Forelimb muscle (tissue), 1 donor: ENCODE data around the gene KRTAP5-1. TPM values are rescaled to one million over a fixed set of nuclear protein-coding genes. Genes with fewer than 3 reads are reported as not detected.
"Not testable (repeated sequence)": the region's sequence is repeated elsewhere in the genome, so short reads cannot be mapped to it uniquely, and the experiment has no call there.

Experiments used
- DNase-seq: peaks from one replicate; pipeline ENCODE4 v3.0.0-alpha.2; 2013; ENCODE audit warnings: low read depth
- polyA plus RNA-seq: library from polyadenylated mRNA; unstranded; fragments of 120-200 nt; gene quantifications from one replicate; pipeline ENCODE4 v1.2.1, GENCODE V29; 2013; ENCODE audit not compliant: insufficient read length

The KRTAP5-1 gene, protein sequence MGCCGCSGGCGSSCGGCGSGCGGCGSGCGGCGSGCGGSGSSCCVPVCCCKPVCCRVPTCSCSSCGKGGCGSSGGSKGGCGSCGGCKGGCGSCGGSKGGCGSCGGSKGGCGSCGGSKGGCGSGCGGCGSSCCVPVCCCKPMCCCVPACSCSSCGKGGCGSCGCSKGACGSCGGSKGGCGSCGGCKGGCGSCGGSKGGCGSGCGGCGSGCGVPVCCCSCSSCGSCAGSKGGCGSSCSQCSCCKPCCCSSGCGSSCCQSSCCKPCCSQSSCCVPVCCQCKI
- polyA plus RNA-seq: 2.5 TPM

DNA sequence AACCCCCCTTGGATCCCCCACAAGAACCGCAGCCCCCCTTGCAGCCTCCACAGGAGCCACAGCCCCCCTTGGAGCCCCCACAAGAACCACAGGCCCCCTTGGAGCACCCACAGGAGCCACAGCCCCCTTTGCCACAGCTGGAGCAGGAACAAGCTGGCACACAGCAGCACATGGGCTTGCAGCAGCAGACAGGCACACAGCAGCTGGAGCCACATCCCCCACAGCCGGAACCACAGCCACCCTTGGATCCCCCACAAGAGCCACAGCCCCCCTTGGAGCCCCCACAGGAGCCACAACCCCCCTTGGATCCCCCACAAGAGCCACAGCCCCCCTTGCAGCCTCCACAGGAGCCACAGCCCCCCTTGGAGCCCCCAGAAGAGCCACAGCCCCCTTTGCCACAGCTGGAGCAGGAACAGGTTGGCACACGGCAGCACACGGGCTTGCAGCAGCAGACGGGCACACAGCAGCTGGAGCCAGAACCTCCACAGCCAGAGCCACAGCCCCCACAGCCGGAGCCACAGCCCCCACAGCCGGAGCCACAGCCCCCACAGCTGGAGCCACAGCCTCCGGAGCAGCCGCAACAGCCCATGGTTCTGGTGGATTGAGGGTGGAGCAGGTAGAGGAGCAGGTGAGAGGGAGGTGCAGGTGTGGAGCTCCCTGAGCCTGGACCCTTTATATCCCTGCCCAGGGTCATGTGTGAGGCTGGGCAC lies at the start of gene KRTAP5-1:
KRTAP5-1 (minus strand) TSS at position 623 of the 710 bp plus-strand sequence; CDS start at position 589, 34 bp downstream.
- DNase-seq: not testable (repeated sequence)

DNA sequence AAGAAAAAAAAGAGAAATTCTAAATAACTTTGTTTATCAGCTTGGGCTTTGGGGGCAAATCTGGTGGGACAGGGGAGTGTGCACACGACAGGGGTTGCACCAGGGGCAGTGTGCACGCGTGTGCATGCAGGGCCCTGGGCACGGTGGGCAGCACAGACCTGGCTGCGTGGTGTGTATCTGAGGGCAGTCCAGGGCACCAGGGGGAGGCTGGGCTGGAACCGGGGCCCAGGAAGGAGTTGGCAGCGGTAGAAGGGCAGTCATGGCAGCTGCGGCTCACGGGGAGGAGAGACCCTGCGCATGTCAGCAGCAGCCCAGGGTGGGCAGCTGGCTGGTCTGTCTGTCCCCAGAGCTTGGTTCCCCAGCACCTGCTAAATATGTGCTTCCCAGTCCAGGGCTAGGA lies 48.8 kb upstream of the KRTAP5-1 start:
- no peak for DNase-seq

DNA sequence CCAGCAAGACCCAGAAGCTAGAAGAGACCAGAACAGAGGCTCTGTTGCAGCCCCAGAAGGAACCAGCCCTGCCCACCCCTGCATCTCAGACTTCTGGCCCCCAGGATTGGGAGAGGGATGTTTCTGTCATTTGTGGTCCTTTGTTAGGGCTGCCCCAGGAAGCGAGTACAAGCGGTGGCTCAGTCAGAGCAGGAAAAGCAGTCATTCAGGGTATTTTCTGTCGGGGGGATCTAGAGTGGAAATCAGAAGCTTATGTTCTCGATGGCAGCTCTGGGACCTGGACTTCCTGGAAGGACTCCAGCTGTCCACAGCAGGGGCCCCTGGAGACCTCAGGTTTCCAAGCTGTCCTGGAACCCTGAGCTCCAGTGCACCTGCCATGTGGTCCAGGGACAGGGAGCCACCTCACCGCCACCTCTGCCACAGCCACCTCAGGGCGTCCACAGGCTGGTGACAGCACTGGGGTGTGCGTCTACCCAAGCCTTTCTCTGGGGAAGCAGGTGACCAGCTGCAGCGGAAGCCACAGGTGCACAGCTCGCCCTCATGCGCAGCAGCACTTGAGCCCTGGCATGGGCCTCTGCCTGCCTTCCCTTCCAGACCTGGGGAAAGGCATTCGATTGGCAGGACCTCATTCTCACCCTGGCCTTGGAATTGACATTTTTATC lies 47.1 kb upstream of the KRTAP5-1 start:
- no peak for DNase-seq

DNA sequence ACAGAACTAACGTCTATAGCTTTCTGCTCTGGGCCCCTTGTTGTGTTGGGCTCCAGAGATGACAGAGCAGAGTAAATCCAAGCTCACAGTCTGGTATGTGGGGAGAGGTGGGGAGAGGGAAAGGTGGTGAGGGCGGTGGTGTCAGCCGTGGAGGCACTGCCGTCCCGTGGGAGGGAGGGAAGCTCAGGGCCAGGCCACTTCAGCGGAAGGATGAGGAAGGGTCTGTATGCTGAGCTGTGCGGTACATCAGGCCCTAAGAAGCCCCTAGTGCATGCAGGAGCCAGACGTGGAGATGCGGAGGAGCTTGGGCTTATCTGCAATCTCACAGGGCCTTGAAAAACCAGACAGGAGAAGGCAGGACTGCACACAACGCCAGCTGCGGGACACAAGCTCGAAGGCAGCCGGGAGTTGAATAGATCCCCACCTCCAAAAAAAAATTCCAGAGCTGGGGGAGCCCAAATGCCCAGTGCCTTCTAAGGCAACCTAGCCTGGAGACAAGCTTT lies 46.0 kb upstream of the KRTAP5-1 start:
- DNase-seq: no peak

DNA sequence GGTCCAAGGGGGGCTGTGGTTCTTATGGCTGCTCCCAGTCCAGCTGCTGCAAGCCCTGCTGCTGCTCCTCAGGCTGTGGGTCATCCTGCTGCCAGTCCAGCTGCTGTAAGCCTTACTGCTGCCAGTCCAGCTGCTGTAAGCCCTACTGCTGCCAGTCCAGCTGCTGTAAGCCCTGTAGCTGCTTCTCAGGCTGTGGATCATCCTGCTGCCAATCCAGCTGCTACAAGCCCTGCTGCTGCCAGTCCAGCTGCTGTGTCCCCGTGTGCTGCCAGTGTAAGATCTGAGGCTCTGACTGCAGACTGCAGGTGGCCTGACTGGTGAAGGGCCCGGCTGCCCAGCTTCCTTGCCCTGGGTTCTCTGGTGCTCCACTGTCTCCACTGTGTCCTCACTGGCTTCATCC lies 45.2 kb upstream of the KRTAP5-1 start:
- DNase-seq: no peak

DNA sequence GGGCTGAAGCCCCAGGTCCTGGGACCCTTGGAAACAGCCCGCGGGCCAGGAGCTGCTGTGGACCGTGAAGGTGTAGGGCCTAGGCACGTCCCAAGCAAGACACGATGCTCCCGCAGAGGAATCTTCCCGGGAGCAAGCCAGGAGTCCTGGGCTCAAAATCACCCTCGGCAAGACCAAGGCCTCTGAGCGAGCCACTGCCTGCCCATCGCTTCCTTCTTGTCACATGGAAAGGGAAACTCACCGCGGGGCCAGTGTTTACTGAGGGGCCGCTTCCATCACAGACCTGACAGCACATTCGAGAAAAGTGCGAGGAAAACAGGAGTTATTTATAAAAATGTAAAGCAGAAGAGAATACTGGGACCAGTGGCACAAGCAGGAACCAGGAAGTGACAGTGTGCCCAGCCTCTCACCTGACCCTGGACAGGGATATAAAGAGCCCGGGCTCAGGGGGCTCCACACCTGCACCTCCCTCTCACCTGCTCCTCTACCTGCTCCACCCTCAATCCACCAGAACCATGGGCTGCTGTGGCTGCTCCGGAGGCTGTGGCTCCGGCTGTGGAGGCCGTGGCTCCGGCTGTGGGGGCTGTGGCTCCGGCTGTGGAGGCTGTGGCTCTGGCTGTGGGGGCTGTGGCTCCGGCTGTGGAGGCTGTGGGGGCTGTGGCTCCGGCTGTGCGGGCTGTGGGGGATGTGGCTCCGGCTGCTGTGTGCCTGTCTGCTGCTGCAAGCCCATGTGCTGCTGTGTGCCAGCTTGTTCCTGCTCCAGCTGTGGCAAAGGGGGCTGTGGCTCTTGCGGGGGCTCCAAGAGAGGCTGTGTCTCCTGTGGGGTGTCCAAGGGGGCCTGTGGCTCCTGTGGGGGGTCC lies 44.5 kb upstream of the KRTAP5-1 start, which contains the start of gene KRTAP5-5:
KRTAP5-5 (plus strand) TSS at position 450 of the 860 bp plus-strand sequence; CDS start at position 516, 66 bp downstream.
- DNase-seq: no peak

DNA sequence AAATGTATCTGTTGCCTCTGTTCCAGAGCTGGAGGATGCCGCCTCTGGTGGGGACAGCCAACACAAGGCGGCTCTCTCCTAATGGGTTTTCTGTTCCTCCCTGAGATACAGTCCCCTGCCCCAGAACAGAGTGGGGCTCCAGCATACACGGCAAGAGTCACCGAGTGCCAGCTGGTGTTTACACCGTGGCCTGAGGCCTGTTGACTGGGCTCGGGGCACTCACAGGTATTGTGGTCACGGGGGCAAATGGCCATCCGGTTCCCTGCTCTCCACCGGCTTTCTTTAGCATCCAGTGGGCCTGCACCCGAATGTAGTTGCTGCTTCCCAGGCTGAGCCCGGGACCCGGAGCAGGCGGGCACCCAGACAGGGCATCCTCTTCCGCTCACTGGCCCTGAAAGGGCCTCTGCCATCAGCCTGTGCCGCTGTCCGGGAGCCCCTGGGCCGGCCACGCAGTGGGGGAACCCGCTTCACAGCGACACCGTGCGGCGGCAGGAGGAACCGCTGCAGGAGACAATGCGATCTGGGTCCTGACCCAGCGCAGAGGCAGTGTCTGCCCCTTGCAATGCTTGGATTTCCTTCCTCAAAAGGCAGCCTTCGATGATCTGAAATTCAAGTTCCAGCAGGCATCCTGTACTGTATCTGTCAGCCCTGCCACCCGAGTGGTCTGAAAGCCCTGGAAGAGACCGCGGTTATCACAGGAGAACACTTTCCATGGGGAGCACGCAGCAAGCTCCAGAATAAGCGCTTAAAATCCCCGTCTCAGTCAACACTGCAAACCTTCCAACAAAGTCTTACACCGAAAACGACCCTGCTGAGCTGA lies 43.6 kb upstream of the KRTAP5-1 start:
- no peak for DNase-seq

DNA sequence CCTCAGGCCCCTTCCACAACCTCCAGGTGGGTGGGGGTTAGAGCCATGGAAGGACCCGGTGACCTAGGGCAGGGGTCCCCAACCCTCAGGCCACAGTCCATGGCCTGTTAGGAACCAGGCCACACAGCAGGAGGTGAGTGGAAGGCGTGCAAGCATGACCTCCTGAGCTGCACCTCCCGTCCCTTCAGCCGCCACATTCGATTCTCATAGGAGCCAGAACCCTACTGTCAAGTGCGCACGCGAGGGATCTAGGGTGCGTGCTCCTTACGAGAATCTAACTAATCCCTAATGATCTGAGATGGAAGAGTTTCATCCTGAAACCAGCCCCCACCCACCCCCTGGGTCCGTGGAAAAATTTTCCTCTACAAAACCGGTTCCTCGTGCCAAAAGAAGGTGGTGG lies 40.5 kb upstream of the KRTAP5-1 start:
- no peak for DNase-seq

DNA sequence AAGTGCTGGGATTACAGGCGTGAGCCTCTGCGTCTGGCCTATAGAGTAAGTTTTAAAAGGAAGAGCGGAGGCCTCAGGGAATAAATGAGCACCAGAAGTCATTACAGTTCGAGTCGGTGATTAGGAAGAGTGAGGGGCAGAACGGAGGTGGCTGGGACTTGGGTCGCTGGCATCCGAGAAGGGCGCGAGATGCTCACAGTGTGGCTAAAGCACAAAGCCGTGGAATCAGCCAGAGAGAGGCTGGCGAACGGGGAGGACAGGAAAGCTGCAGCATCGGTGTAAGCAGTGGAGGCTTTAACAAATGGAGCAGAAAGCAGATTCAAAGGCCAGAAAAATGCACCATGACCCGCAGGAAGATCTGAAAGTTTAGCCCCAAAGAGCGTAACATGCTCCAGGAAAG lies 39.5 kb upstream of the KRTAP5-1 start:
- DNase-seq: no peak

DNA sequence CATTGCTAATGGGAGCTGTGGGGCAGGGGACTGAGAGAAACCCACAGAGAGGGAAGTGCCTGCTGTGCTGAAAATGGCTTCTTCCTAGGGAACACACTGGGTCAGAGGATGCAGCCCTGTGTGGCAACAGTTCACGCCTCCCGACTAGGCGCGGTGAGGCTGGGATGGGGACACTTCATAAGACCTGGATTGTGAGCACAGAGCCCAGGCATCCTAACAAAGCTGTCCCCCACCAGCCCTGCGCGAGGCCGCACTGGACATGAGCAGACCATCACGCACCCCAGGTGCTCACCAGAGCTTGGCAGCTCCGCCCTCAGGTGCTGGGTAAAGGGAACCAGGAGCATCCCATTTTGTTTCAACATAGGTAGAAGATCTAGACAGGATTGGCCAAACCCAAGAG lies 38.6 kb upstream of the KRTAP5-1 start:
- no peak for DNase-seq

DNA sequence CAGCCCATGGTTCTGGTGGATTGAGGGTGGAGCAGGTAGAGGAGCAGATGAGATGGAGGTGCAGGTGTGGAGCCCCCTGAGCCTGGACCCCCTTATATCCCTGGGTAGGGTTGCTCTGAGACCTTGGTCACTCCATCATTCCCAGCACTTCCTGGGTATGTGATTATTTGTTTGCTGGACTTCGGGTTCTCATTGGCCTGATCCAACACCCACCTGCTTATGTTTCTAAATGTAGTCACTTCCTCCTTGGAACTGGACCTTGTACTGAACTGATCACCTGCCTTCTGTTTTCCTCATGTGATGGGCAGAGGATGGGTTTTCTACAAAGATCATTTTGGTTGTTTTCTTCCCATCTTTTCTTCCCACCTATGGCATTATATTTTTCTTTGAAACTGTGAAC lies 37.0 kb upstream of the KRTAP5-1 start, which contains the start of gene KRTAP5-4:
KRTAP5-4 (minus strand) TSS at position 53 of the 400 bp plus-strand sequence; CDS start at position 8, 45 bp downstream.
- no peak for DNase-seq

DNA sequence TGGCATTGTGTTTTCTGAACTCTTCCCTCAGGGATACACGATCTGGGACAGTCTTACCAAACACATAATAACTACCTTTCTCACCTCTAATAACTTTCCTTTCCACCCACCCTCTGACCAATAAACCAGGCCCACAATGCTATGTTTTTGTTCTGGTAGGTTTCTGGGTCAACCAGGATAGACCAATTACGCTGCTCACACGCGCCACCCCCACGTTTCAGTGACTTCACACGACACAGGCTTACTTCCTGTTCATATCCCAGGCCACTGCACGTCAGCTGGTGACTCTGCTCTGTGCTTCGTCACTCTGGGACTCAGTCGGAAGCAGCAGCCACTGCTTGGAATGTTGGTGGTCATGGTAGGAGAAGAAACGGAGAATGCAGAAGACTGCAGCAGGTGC lies 34.4 kb upstream of the KRTAP5-1 start:
- no peak for DNase-seq

DNA sequence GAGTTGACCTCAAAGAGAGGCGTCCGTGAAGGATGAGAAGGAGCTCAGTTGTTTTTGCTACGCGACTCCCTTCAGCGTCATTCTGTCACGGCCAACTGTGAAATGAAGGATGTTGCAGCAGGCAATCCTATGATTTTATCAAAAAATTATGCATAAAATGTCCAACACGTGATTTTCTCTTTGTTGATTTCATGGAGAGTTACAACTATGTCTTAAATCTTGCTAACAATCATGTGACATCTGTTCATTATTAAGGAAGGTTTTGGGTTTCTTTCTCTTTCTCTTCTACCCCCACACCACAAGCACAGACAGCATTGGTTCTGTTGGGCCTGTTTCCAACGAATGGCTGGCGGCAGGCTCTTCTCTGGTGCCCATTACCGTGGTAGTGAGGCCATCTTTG lies 33.1 kb upstream of the KRTAP5-1 start:
- no peak for DNase-seq

DNA sequence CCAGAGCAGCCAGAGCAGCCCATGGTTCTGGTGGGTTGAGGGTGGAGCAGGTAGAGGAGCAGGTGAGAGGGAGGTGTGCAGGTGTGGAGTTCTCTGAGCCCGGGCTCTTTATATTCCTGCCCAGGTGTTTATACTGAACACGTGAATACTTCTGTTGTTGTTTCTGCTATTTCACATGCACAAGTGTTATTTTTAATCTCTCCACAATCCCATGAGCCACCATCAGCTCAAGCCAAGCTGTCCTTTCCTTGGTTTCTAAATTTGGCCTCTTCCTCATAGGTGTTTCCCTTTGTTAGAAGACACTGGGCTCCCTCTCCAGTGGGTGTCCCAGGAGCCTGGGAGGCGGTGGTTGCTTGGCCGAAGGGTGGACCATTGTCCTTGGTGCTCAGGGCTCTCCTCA lies 23.3 kb upstream of the KRTAP5-1 start, which contains the start of gene KRTAP5-3:
KRTAP5-3 (minus strand) TSS at position 101 of the 400 bp plus-strand sequence; CDS start at position 23, 78 bp downstream.
- DNase-seq: no peak

DNA sequence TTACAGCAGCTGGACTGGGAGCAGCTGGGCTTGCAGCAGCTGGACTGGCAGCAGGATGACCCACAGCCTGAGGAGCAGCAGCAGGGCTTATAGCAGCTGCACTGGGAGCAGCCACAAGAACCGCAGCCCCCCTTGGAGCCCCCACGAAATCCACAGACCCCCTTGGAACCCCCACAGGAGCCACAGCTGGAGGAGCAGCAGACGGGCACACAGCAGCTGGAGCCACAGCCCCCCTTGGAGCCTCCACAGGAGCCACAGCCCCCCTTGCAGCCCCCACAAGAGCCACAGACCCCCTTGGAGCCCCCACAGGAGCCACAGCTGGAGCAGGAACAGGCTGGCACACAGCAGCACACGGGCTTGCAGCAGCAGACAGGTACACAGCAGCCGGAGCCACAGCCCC lies 22.8 kb upstream of the KRTAP5-1 start:
- DNase-seq: not testable (repeated sequence)

DNA sequence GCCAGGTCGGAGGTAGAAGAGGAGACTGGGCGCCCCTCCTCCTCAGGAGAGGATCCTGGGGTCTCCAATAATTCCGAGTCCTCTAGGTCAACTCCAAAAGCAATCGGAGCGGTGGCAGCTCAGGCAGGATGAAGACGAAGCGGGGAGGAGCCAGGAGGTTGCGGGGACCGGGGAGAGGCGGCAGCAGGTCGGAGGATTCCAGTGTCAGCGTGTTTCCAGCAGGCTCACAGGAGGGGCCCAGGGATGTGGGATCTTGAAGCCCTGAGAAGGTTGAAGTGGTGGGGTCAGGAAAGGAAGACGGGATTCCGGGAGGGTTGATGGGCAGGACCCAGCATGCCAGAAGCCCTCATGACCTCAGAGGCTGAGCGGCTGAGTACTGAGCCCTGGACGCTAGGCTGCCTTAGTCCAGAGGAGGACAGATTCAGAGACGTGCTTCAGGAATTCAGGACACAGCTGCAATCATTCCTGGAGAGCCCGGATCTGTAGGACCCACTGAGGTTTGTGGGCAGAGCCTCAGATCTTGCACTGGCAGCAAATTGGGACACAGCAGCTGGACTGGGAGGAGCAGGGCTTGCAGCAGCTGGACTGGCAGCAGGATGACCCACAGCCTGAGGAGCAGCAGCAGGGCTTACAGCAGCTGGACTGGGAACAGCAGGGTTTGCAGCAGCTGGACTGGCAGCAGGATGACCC lies 22.2 kb upstream of the KRTAP5-1 start:
- DNase-seq: not testable (repeated sequence)

DNA sequence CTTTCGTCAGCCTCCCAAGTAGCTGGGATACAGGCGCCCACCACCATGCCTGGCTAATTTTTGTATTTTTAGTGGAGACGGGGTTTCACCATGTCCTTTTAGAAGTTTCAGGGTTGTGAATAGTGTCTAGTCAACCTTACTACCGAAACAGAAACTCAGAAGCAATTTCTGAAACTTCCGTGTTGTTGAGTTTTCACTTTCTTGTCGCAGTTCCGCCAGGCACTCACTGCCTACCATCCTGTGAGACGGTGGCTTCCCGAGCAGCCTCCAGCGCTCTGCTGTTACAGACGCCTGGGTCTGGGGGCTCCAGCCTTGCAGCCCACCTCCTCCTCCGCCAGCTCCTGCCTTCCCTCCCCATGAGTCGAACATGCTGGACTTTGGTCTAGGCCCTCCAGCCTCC lies 20.8 kb upstream of the KRTAP5-1 start:
- not testable (repeated sequence) for DNase-seq

DNA sequence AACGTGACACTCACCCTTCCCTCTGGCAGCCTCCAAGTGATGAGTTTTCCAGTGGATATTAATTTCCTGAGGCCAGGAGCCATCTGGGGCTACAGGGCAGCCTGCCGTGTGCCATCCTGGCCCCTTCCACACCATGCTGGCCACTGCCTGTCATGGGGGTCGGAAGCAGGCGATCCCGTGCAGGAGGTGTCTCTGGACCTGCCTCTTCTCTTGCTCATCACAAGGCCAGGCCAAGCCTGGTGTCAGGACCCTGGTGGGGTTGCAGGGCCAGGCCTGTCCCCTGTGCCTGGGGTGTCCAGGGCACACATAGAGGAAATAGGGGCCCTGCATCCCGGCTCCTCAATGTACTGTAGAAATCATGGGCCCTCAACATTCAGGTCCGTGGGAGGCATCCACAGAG lies 19.6 kb upstream of the KRTAP5-1 start:
- no peak for DNase-seq

DNA sequence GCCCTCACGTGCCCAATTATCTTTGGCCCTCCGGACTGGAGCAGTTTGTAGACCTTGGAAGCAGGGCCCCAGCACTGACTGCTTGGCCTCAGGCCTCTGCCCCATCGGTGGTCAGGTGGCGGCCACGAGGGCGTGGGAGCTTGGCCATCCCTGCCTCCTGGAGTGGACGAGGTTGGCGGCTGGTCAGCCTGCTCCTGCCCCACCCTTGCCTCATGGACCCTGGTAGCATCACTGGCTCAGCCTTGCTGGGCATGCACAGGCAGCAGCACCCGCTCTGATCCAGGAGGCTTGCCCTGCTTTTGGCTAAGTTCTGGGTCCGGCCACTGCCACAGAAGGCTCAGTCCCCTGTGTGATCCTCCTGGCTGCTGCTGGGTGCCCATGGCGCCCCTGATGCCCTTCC lies 19.1 kb upstream of the KRTAP5-1 start:
- DNase-seq: no peak

DNA sequence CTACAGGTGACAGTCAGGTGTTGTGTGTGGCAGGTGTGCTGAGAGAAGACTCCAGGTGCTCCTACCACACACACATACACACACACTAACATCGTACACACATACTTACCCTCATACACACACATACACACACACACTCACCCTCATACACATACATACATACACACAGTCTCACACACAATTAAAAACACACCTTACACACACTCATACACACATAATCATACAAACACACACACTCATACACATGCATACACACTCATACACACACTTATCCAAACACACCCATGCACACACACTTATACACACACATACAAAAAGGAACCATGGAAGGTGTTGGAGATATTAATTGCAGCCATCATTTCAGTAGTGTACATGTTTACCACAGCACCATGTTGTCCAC lies 18.5 kb upstream of the KRTAP5-1 start:
- no peak for DNase-seq
